ENCODE measurements around the gene DCAF10. TPM values are rescaled to one million over a fixed set of nuclear protein-coding genes. Genes with fewer than 3 reads are reported as not detected.
"Not testable (repeated sequence)": the region's sequence is repeated elsewhere in the genome, so short reads cannot be mapped to it uniquely, and the experiment has no call there.

Gene DCAF10
- total RNA-seq, 1 donor from 2014 or later = 17.3 TPM

- ATAC-seq (peak; percentile 54), DNase-seq (ENCODE audit: low spot score) (no peak)
Measured at GRCh38 chr9:37788332-37788731, 12.3 kb upstream of the DCAF10 start.

- ATAC-seq (no peak), DNase-seq (ENCODE audit: low spot score) (no peak)
Measured at GRCh38 chr9:37790096-37790495, 10.5 kb upstream of the DCAF10 start.

GRCh38 chr9:37792122-37792521 is 8.5 kb upstream of the DCAF10 start:
- DNase-seq (ENCODE audit: low spot score) (no peak), ATAC-seq (no peak)

- DNase-seq (ENCODE audit: low spot score) (no peak), ATAC-seq (no peak)
Measured at GRCh38 chr9:37796232-37796631, 4.4 kb upstream of the DCAF10 start.

GRCh38 chr9:37798677-37799076 is 1.9 kb upstream of the DCAF10 start:
- DNase-seq (ENCODE audit: low spot score) = no peak

GRCh38 chr9:37801287-37801850 is 772 bp downstream of the DCAF10 start:
- DNase-seq (ENCODE audit: low spot score) = peak; percentile 60

More at GRCh38 chr9:37798677-37799076, 1.9 kb upstream of the DCAF10 start:
- ATAC-seq = no peak

GRCh38 chr9:37801959-37802711 is 1.5 kb downstream of the DCAF10 start:
- ATAC-seq = no peak
- DNase-seq (ENCODE audit: low spot score) = no peak

More at GRCh38 chr9:37801287-37801850, 772 bp downstream of the DCAF10 start:
- peak; percentile 67 for ATAC-seq

- no peak for ATAC-seq
- no peak for DNase-seq (ENCODE audit: low spot score)
Measured at GRCh38 chr9:37806271-37806670, 5.7 kb downstream of the DCAF10 start.

- ATAC-seq; DNase-seq (ENCODE audit: low spot score): not testable (repeated sequence)
Measured at GRCh38 chr9:37809676-37810075, 9.1 kb downstream of the DCAF10 start.

GRCh38 chr9:37811906-37812476 is 11.4 kb downstream of the DCAF10 start:
- DNase-seq (ENCODE audit: low spot score) = no peak
- no peak for ATAC-seq

- ATAC-seq = no peak
- DNase-seq (ENCODE audit: low spot score) = no peak
Measured at GRCh38 chr9:37812773-37813379, 12.3 kb downstream of the DCAF10 start.

- ATAC-seq (no peak), DNase-seq (ENCODE audit: low spot score) (no peak)
Measured at GRCh38 chr9:37818849-37819248, 18.3 kb downstream of the DCAF10 start.

- ATAC-seq (no peak), DNase-seq (ENCODE audit: low spot score) (no peak)
Measured at GRCh38 chr9:37820142-37820541, 19.5 kb downstream of the DCAF10 start.

- DNase-seq (ENCODE audit: low spot score); ATAC-seq: not testable (repeated sequence)
Measured at GRCh38 chr9:37825174-37825573, 24.6 kb downstream of the DCAF10 start.

GRCh38 chr9:37827483-37828165 is 27.0 kb downstream of the DCAF10 start:
- ATAC-seq (no peak), DNase-seq (ENCODE audit: low spot score) (no peak)

GRCh38 chr9:37835821-37836220 is 35.2 kb downstream of the DCAF10 start:
- ATAC-seq = no peak
- DNase-seq (ENCODE audit: low spot score) = no peak

GRCh38 chr9:37836386-37836785 is 35.8 kb downstream of the DCAF10 start:
- DNase-seq (ENCODE audit: low spot score) = no peak
- ATAC-seq = no peak

GRCh38 chr9:37839496-37840461 is 39.2 kb downstream of the DCAF10 start:
- DNase-seq (ENCODE audit: low spot score) = no peak
- no peak for ATAC-seq

GRCh38 chr9:37840560-37841194 is 40.1 kb downstream of the DCAF10 start:
- no peak for DNase-seq (ENCODE audit: low spot score)
- ATAC-seq = no peak

All from left lobe of liver (tissue), 2 donors.